Measurements from ENCODE around the gene ZBTB17. TPM values are rescaled to one million over a fixed set of nuclear protein-coding genes. Genes with fewer than 3 reads are reported as not detected.

The ZBTB17 gene
- polyA plus RNA-seq, 2 of the 4 experiments (the other 2 are of a cell fraction), result 13.8 to 16.5 TPM

DNA sequence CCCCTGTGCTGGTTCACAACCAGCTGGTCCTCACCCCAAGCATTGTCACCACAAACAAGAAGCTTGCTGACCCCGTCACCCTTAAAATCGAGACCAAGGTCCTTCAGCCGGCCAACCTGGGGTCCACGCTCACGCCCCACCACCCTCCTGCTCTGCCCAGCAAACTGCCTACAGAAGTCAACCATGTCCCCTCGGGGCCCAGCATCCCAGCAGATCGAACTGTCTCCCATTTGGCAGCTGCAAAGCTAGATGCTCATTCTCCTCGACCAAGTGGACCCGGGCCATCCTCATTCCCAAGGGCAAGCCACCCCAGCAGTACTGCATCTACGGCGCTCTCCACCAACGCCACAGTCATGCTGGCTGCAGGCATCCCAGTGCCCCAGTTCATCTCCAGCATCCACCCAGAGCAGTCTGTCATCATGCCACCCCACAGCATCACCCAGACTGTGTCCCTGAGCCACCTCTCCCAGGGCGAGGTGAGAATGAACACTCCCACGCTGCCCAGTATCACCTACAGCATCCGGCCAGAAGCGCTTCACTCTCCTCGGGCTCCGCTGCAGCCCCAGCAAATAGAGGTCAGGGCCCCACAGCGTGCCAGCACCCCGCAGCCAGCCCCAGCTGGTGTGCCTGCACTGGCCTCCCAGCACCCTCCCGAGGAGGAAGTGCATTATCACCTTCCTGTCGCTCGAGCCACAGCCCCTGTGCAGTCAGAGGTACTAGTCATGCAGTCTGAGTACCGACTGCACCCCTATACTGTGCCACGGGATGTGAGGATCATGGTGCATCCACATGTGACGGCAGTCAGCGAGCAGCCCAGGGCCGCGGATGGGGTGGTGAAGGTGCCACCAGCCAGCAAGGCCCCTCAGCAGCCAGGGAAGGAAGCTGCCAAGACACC is 40.6 kb downstream of the ZBTB17 start:
- POLR2A ChIA-PET, result no interaction called here
- no peak overlapping the region for H3K4me2 ChIP-seq
- ATAC-seq (no peak), DNase-seq (ENCODE audit: low read depth in 1 of 2, low spot score in 1 of 2) (no peak), FAIRE-seq (no peak)
- TF ChIP-seq, protein P1, sequence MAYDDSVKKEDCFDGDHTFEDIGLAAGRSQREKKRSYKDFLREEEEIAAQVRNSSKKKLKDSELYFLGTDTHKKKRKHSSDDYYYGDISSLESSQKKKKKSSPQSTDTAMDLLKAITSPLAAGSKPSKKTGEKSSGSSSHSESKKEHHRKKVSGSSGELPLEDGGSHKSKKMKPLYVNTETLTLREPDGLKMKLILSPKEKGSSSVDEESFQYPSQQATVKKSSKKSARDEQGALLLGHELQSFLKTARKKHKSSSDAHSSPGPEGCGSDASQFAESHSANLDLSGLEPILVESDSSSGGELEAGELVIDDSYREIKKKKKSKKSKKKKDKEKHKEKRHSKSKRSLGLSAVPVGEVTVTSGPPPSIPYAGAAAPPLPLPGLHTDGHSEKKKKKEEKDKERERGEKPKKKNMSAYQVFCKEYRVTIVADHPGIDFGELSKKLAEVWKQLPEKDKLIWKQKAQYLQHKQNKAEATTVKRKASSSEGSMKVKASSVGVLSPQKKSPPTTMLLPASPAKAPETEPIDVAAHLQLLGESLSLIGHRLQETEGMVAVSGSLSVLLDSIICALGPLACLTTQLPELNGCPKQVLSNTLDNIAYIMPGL (CRISPR knock-in tag; IDR thresholded peaks at IDR 0.05; ENCODE audit: borderline replicate concordance), result no peak
- no peak for TF ChIP-seq RCOR1 (IDR thresholded peaks at IDR 0.05; ENCODE audit: low read depth, low read length)
- no peak for TF ChIP-seq ZSCAN20 (CRISPR knock-in tag; IDR thresholded peaks at IDR 0.05)
- TF ChIP-seq, protein P2, sequence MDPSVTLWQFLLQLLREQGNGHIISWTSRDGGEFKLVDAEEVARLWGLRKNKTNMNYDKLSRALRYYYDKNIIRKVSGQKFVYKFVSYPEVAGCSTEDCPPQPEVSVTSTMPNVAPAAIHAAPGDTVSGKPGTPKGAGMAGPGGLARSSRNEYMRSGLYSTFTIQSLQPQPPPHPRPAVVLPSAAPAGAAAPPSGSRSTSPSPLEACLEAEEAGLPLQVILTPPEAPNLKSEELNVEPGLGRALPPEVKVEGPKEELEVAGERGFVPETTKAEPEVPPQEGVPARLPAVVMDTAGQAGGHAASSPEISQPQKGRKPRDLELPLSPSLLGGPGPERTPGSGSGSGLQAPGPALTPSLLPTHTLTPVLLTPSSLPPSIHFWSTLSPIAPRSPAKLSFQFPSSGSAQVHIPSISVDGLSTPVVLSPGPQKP (IDR thresholded peaks at IDR 0.05; ENCODE audit: low read depth, low read length), result no peak
- no peak for TF ChIP-seq EHF (CRISPR knock-in tag; IDR thresholded peaks at IDR 0.05)
- TF ChIP-seq FOXS1 (CRISPR knock-in tag; IDR thresholded peaks at IDR 0.05), result no peak
- no peak for TF ChIP-seq PHF8 (IDR thresholded peaks at IDR 0.05; ENCODE audit: borderline replicate concordance, low read depth)
- TF ChIP-seq, protein P3, sequence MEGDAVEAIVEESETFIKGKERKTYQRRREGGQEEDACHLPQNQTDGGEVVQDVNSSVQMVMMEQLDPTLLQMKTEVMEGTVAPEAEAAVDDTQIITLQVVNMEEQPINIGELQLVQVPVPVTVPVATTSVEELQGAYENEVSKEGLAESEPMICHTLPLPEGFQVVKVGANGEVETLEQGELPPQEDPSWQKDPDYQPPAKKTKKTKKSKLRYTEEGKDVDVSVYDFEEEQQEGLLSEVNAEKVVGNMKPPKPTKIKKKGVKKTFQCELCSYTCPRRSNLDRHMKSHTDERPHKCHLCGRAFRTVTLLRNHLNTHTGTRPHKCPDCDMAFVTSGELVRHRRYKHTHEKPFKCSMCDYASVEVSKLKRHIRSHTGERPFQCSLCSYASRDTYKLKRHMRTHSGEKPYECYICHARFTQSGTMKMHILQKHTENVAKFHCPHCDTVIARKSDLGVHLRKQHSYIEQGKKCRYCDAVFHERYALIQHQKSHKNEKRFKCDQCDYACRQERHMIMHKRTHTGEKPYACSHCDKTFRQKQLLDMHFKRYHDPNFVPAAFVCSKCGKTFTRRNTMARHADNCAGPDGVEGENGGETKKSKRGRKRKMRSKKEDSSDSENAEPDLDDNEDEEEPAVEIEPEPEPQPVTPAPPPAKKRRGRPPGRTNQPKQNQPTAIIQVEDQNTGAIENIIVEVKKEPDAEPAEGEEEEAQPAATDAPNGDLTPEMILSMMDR (IDR thresholded peaks at IDR 0.05), result no peak
- no peak for TF ChIP-seq HEYL (CRISPR knock-in tag; IDR thresholded peaks at IDR 0.05)
- TF ChIP-seq, protein P4, sequence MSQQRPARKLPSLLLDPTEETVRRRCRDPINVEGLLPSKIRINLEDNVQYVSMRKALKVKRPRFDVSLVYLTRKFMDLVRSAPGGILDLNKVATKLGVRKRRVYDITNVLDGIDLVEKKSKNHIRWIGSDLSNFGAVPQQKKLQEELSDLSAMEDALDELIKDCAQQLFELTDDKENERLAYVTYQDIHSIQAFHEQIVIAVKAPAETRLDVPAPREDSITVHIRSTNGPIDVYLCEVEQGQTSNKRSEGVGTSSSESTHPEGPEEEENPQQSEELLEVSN (IDR thresholded peaks at IDR 0.05; ENCODE audit: borderline replicate concordance, low read depth), result no peak
- TF ChIP-seq HDAC2 (IDR thresholded peaks at IDR 0.05), result no peak
- WGBS (ENCODE audit: missing lambda C conversion rate), result 96% methylated on average over 19 of the region's 29 CpGs
- H3K27ac ChIP-seq, result no peak overlapping the region
- CTCF ChIA-PET, result interaction anchor here (1.4 kb wide), 1 partner anchor 59 kb away, joined by 4 read pairs; no protein-coding TSS in a partner anchor
- no peak overlapping the region for H3K4me3 ChIP-seq
- H3K4me1 ChIP-seq, result peaks cover 18% of the 10 kb centered on the region
- H3K9me3 ChIP-seq, result no peaks in the 10 kb centered on the region

DNA sequence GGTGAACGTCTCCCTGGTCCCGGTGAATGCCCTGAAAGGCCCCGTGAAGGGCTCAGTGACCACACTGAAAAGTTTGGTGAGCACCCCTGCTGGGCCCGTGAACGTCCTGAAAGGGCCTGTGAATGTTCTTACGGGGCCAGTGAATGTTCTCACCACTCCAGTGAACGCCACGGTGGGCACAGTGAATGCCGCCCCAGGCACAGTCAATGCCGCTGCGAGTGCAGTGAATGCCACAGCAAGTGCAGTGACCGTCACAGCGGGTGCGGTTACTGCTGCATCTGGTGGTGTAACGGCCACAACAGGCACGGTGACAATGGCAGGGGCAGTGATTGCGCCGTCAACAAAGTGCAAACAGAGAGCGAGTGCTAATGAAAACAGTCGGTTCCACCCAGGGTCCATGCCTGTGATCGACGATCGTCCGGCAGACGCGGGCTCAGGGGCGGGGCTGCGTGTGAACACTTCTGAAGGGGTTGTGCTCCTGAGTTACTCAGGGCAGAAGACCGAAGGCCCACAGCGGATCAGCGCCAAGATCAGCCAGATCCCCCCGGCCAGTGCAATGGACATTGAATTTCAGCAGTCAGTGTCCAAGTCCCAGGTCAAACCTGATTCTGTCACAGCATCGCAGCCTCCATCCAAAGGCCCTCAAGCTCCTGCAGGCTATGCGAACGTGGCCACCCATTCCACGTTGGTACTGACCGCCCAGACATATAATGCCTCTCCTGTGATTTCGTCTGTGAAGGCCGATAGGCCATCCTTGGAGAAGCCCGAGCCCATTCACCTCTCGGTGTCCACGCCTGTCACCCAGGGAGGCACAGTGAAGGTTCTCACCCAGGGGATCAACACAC is 41.5 kb downstream of the ZBTB17 start:
- H3K27ac ChIP-seq, result no peak overlapping the region
- no peak for FAIRE-seq
- no peak overlapping the region for H3K4me3 ChIP-seq
- no peak for DNase-seq (ENCODE audit: low read depth in 1 of 2, low spot score in 1 of 2)
- POLR2A ChIA-PET, result no interaction called here
- WGBS (ENCODE audit: missing lambda C conversion rate), result 94% methylated on average over 42 of the region's 42 CpGs
- no peaks in the 10 kb centered on the region for H3K9me3 ChIP-seq
- CTCF ChIA-PET, result interaction anchor here (1.2 to 1.4 kb wide), 2 partner anchors 16 to 60 kb away, joined by 4 read pairs; no protein-coding TSS in a partner anchor
- ATAC-seq, result no peak
- TF ChIP-seq CBX2 (IDR thresholded peaks at IDR 0.05; ENCODE audit: borderline replicate concordance, low read depth) (no peak), CHD2 (IDR thresholded peaks at IDR 0.05; ENCODE audit: low read length, partially characterized antibody) (no peak), FOSL2 (IDR thresholded peaks at IDR 0.05) (no peak), FOSL2 (CRISPR knock-in tag; IDR thresholded peaks at IDR 0.05) (no peak), HOXA7 (CRISPR knock-in tag; IDR thresholded peaks at IDR 0.05) (no peak), EP300 (IDR thresholded peaks at IDR 0.05) (no peak), JUNB (IDR thresholded peaks at IDR 0.05) (no peak), FOXS1 (CRISPR knock-in tag; IDR thresholded peaks at IDR 0.05) (no peak), JUN (IDR thresholded peaks at IDR 0.05) (no peak), HOXB5 (CRISPR knock-in tag; IDR thresholded peaks at IDR 0.05) (no peak)
- TF ChIP-seq, protein P5, sequence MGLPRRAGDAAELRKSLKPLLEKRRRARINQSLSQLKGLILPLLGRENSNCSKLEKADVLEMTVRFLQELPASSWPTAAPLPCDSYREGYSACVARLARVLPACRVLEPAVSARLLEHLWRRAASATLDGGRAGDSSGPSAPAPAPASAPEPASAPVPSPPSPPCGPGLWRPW (IDR thresholded peaks at IDR 0.05), result no peak
- H3K4me2 ChIP-seq, result no peak overlapping the region
- H3K4me1 ChIP-seq, result peaks cover 10% of the 10 kb centered on the region
